A549 treated with AZD9567 at 1 μM for 4 hours (cell line): ENCODE results near the gene INTS14. TPM values are rescaled to one million over a fixed set of nuclear protein-coding genes. Genes with fewer than 3 reads are reported as not detected.

Experiments
- total RNA-seq: library from RNA; stranded (reverse); fragments of 200-300 nt; extraction: Qiagen RNA extraction; gene quantifications from 5 replicates; pipeline ENCODE4 v1.2.3, GENCODE V29; 2022; ENCODE audit not compliant: insufficient read depth

INTS14 gene
- total RNA-seq: 38.3 to 59.2 TPM (median 40.1 TPM) in 5 replicates

DNA sequence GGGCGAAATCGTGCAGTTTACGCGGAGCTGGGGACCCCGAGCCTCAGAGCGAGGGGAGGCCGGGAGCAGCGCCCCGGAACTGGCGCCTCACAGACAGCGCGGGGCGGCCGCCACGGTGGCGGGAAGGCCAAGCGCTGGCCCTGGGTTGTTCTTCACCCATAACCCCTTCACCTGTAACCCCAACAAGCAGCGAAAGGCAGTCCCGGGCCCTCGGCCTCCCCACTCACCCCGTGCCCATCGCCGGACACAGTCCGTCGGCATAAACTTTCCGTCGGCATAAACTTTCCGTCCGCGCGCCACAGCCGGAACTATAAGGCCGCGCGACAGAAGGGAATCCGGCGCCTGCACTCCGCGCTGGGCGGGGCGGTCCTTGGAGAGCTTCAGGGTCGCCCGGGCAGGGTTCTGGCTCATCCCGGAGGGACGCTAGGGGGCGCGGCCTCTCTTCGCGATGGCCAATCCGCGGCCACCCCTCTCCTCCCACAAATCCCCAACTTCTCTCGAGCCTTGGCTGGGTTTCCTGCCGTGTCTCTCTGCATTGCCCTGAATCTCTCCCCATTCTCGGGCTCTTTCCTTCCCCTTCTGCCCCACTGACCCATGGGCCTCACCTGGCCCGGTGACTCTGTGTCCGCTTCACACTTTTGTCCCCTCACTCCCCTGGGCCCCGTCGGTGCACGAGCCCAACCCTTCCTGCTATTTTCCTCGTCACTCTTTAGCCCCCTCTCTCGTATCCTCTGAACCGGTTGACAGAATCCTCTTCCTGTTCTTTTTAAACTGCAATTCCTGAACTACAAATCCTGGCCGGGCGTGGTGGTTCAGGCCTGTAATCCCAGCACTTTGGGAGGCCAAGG is at the start of gene INTS14:
Gene INTS14, minus strand, starts transcription at position 261 of the 848 bp plus-strand sequence. CDS start 3,751 bp downstream, outside the sequence.

DNA sequence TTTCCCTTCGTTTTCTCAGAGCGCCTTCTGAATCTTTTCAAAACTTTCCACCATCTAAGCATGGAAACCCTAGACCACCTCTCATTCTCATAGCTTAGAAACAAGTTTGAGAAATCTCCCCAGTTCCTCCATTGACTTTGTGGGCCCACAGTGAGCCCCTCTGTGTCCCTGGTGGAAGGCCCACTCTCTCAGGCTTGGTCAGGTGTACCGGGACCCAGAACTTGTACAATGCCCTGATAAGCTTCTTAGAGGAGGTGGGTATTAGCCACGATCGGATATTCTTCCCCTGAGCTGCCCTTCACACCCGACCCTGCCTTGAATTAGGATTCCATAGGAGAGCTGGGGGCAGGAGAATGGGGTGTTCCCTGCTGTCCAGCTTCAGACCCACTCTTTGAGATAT is 10.7 kb upstream of the INTS14 start, which contains the start of gene SLC24A1:
Gene SLC24A1, plus strand, starts transcription at position 301 of the 400 bp plus-strand sequence. CDS start 2,143 bp downstream, outside the sequence.

DNA sequence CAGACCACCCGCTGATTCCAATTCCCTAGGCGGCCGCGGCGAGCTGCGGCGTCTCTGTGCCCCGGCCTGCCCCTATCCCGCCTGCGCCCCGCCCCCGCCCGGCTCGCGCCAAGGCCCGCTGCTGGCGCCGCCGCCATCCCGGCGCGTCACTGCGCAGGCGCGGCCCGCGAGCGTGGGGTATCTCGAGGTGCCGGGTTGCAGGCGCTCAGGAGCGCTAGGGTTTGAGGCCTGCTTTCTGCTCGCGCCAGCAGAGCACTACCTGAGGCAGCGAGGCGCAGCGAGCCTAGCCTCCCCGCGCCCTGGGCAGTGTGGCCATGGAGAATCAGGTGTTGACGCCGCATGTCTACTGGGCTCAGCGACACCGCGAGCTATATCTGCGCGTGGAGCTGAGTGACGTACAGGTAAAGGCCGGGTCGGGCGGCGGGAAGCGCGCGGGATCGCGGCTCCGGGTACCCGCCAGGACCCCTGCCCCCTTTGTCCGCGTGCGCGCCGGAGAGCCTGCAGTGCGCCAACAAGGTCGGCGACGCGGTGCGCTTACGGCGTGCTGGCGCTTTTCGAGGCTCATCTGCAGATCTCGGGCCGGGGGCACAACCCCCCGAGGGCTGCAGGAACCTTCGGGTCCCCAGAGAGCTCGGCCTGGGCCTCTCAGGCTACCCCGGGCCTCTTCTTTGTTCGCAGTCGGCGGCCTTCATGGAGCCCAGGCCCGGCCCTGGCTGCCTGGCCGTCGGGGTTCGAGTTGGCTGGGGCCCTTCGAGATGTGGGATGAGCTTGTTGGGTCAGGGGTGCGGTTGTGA is 80.4 kb downstream of the INTS14 start, which contains the start of gene HACD3:
Gene HACD3, plus strand, starts transcription at position 146 of the 794 bp plus-strand sequence. Its CDS starts 169 bp downstream, at position 315.

Other genes starting within 250 kb of the INTS14 start
- 0.08 to 0.33 TPM (median 0.12 TPM) in 4 of 5 replicates, not detected in the other for gene IGDCC3, start 233.1 kb downstream of the INTS14 start, total RNA-seq
- gene IGDCC4, start 188.2 kb downstream of the INTS14 start, total RNA-seq: 1.5 to 3.0 TPM (median 2.0 TPM) in 5 replicates
- 22.8 to 30.3 TPM (median 26.7 TPM) in 5 replicates for gene DPP8, start 93.4 kb downstream of the INTS14 start, total RNA-seq
- 127 to 151 TPM (median 139 TPM) in 5 replicates for gene HACD3, start 80.7 kb downstream of the INTS14 start, total RNA-seq
- gene SLC24A1, start 10.8 kb upstream of the INTS14 start, total RNA-seq: 1.9 to 3.9 TPM (median 3.0 TPM) in 5 replicates
- 6.1 to 7.4 TPM (median 6.5 TPM) in 5 replicates for gene DENND4A, start 181.2 kb upstream of the INTS14 start, total RNA-seq